Cerebellar cortex (tissue), 1 donor: ENCODE results near the gene ARHGAP44.
A peak's percentile ranks its signal among the peaks of the same experiment; 100 is the strongest.
"Not testable (repeated sequence)": the region's sequence is repeated elsewhere in the genome, so short reads cannot be mapped to it uniquely, and the experiment has no call there.

Experiments used
- DNase-seq: peaks from one replicate; pipeline ENCODE4 v3.0.0-alpha.2; 2015; ENCODE audit warnings: low spot score

The ARHGAP44 gene

DNA sequence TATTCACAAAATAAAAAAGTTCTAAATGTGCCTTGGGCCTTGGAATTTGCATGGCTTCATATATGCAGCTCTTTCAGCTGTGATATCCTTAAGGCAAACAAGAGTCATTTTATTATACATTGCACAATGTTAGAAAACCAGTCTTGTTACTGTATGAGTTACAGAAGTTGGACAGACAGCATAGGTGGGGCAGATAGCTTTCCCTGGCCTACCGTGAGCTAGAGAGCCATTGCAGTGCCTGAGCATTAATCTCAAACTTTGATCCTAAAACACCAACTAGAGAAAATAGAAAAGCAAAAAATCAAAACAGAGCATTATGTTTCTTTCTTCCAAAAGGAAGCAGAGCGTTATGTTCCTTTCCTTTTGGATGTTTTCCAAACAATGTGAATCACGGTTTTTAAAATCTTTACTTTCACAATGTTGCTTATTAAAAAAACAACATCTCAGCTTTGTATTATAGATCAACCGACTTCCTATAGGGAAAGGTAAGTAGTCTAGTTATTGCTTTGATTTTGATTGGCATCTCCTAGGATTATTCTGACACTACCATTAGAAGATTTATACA, 32.2 kb downstream of the ARHGAP44 start:
- no peak for DNase-seq

GRCh38 chr17:12826431-12826830, 37.1 kb downstream of the ARHGAP44 start:
- no peak for DNase-seq

DNA sequence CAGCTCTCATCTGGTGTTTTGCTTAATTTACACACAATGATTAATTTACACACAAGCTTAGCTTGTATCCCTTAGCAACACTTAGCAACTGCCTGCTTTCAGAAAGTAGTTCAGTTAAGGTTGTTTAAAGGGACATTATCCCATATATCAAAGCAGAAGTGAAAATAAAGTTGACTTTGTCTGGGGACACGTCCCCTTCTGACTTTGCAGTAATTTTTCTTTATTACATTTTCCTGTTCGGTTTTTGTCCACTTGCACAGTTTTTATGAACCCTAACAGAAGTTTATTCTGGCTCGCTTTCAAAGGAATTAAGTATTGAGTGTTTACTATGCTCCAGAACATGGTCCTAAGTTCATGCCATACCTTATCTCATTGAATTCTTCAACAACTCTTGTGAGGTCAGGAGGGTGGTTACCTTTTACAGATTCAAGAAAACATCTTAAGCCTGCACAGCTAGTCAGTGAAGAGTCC, 41.5 kb downstream of the ARHGAP44 start:
- no peak for DNase-seq

GRCh38 chr17:12831839-12832238, 42.5 kb downstream of the ARHGAP44 start:
- DNase-seq: no peak

DNA sequence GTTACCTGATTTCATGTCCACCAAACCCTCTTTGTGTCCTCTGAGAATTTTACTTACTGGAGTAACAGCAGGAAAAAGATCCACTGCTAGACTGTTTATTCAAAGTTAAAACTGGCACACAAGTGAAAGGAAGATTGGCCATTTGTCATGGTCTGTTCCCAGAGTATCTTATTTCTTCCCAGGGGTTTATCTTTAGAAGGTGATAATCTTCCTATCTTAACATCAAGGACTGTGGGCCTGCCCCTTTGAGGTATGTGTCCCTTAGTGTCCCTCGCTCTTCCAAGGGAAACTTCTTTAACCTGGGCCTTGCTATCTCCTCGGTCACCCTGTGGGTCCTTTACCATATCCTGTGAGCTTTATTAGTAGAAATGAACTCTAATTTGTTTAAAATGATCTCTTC, 49.7 kb downstream of the ARHGAP44 start:
- no peak for DNase-seq

- DNase-seq: no peak
Measured at GRCh38 chr17:12842936-12843335, 53.6 kb downstream of the ARHGAP44 start.

DNA sequence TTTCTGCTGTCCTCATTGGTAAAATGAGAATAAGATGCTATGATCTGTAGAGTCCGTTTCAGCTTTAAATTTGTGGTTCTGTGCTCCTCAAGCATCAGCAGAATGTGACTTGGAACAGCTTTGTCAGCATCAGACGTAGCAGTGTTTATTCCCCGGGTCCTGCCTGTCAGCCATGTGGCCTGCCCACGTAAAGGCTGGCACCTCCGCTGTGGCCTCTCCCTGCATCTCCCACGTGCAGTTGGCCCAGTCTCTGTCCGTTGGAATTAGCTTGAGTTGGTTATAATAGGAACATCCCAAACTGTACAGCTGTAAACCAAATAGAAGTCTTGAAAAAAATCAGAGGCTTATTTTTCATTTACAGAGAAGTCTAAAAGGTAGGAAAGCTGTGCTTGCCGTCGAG, 61.7 kb downstream of the ARHGAP44 start:
- no peak for DNase-seq

GRCh38 chr17:12851901-12852435, 62.7 kb downstream of the ARHGAP44 start:
- DNase-seq: no peak

DNA sequence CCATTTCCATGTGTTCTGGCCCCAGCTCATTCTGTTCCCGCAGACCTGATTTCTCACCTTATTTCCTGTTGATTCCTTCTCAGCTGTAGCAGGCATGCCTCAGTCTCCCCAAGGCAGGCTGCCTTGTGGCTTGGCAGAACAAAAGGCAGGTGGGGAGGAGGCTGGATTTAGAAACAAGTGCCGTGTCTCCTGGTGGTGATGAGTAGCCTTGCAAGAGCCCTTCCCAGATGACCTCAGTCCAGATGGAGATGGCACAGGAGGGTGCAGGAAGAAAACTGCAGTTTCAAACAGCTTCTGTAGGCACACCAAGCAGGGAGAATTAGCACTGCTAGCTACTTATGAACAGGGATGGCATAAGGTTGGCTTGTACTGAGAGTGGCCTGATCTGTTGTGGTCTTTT, 64.6 kb downstream of the ARHGAP44 start:
- DNase-seq: peak; percentile 76

DNA sequence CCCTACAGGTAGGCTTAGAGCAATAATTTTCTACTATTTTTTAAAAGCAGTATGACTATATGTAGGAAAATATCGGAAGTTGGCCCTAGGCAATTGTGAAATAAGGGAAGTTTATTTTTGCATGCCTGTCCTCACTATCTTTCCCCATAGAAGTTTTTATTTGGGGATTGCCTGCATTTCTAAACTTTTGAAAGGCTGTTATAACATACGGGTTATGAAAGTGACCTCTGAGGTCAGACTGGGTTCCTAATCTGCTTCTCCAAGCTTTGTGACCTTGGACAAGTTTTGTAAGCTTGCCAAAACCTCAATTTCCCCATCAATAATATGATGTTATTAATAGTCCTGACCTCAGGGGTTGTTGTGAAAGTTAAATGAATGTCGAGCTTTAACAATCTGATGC, 67.1 kb downstream of the ARHGAP44 start:
- no peak for DNase-seq

DNA sequence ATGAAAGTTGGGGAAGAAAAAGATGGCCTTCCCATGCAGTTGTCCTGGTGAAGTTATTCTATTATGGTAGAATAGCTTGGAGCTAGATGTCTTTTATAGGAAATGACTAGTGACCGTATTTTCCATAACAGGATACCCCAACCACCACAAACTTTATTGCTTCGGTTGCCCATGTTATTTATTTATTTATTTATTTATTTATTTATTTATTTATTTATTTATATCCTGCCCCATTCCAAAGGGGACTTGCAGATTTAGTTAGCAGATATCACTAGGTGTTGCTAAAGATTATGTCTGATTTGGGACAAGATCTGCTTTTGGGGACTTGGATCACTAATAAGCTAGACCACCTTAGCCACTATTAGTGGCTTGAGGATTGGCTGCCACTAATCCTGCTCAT, 68.3 kb downstream of the ARHGAP44 start:
- no peak for DNase-seq

GRCh38 chr17:12859520-12859919, 70.2 kb downstream of the ARHGAP44 start:
- no peak for DNase-seq

DNA sequence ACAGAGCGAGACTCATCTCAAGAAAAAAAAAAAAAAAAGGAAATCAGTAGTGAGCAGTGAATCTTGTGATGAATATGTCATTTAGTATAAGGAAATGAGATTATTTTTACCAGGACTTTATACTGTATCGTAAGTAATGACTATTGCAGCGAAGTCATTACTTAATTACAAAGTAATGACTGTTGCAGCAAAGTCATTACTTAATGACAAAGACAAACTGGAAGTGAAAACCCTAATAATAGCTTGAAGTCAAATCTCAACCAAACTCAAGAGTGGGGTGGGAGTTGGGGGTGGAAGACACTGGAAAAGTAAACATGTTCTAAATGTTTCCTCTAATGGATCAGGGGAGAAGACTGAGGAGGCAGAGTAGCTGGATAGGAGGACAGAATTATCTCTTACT, 76.5 kb downstream of the ARHGAP44 start:
- no peak for DNase-seq

DNA sequence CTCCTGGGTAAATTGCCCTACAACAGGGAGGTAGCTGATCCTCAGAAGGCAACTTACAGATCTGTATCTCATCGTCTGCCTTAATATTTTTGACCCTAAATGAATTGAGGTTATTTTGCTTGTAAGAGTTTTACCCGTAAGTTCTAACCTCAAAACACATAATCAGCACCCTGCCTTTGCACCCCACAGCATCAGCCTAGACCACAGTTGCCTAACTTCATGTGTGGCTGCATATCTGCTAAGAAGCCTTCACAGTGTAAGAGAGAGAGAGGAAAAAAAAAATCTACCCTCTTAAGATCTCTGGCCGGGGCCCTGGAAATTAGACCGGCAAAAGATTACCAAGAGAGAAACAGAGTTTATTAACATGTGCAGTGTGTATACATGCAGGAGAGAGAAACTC, 76.9 kb downstream of the ARHGAP44 start:
- no peak for DNase-seq

DNA sequence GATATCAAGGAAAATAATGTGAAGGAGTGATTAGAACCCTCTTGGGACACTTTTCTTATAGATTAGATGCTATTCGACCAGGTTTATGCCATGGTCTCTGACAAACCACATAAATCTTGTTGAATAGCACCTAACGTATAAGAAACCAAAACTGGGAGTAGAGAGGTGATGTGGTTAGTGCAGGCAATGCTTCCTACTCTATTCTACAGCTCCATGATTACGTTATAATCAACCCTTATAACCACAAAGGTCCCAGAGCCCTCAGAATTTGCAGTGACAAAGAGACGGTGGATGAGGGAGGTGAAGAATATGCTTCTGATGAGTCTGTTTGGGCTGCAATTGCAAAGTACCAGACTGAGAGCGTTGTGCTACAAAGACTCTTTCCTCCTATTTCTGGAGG, 78.4 kb downstream of the ARHGAP44 start:
- no peak for DNase-seq

GRCh38 chr17:12873415-12874125, 84.3 kb downstream of the ARHGAP44 start:
- DNase-seq: not testable (repeated sequence)

- DNase-seq: no peak
Measured at GRCh38 chr17:12877953-12878669, 88.8 kb downstream of the ARHGAP44 start.

DNA sequence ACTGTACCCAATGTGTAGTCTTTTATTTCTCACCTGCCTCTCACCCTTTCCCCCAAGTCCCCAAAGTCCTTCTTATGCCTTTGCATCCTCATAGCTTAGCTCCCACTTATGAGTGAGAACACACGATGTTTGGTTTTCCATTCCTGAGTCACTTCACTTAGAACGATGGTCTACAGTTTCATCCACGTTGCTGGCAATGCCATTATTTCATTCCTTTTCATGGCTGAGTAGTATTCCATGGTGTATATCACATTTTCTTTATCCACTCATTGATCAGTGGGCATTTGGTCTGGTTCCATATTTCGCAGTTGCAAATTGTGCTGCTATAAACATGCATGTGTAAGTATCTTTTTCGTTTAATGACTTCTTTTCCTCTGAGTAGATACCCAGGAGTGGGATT, 89.8 kb downstream of the ARHGAP44 start:
- DNase-seq: not testable (repeated sequence)

GRCh38 chr17:12883472-12883871, 94.2 kb downstream of the ARHGAP44 start:
- DNase-seq: no peak

GRCh38 chr17:12887088-12887487, 97.8 kb downstream of the ARHGAP44 start:
- no peak for DNase-seq

DNA sequence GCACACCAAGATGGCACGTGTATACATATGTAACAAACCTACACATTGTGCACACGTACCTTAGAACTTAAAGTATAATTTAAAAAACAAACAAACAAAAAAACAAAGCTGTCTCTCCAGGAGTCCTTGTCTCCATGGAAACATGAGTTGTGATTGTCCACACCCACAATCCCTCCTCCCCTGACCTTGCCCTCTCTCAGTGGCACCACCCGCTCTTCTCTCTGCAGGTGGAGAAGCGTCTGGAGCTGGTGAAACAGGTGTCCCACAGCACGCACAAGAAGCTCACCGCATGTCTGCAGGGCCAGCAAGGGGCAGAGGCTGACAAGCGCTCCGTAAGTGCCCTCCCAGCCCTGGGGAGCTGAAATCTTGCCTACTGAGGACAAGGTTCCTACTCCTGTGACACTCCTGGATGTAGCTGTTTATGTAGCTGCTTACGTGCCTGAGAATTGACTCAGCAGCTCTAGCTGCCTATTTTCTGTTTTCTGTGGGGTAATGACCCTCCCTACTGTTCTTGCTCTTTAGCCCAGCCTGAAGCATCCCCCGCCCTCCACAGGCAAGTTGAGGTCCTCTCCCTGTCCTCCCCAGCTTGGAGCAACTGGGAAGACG, 107.0 kb downstream of the ARHGAP44 start:
- no peak for DNase-seq

GRCh38 chr17:12898110-12898509, 108.8 kb downstream of the ARHGAP44 start:
- DNase-seq: no peak

DNA sequence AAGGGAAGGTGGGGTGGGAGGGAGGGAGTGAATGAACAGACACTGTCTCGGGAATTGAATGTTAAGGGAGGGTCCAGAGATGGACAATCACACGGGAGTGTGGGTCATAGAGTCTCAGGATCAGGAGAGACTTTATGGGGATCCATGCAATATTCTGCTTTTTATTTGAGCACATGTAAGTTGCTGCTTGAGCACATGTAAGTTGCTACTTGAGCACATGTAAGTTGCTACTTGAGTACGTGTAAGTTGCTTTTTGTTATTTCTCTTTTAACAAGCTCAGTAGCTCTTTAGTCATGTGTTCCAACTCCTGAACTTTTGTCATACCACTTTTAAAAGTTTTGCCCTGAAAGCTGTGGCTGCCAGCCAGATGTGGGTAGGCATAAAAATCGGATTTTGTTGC, 110.3 kb downstream of the ARHGAP44 start:
- no peak for DNase-seq
